Adipocyte (in vitro differentiated cells): Measurements from ENCODE around the gene SYNGR4.
"Not testable (repeated sequence)": the region's sequence is repeated elsewhere in the genome, so short reads cannot be mapped to it uniquely, and the experiment has no call there.

Experiments used
- DNase-seq: peaks from one replicate; pipeline ENCODE4 v3.0.0-alpha.2; 2015; ENCODE audit warnings: low read depth
- H3K27me3 ChIP-seq: replicated peaks from 2 replicates; pipeline ENCODE4 v1.7.0; 2013; ENCODE audit warnings: mild to moderate bottlenecking, low read length, moderate library complexity; ENCODE audit not compliant: control insufficient read depth, insufficient read depth
- H3K36me3 ChIP-seq: 2 replicates; pipeline ENCODE4 v1.7.0; 2013; ENCODE audit warnings: low read length, mild to moderate bottlenecking, moderate library complexity; ENCODE audit not compliant: control insufficient read depth, insufficient read depth, severe bottlenecking
- H3K4me1 ChIP-seq: 2 replicates; pipeline ENCODE4 v1.7.0; 2013; ENCODE audit warnings: mild to moderate bottlenecking, low read length, moderate library complexity; ENCODE audit not compliant: control insufficient read depth, insufficient read depth
- H3K4me3 ChIP-seq: 2 replicates; pipeline ENCODE4 v1.7.0; 2013; ENCODE audit warnings: mild to moderate bottlenecking, low read length, moderate library complexity
- H3K9ac ChIP-seq: 2 replicates; pipeline ENCODE4 v1.7.0; 2013; ENCODE audit warnings: mild to moderate bottlenecking, low read length, moderate library complexity
- H3K9me3 ChIP-seq: 2 replicates; pipeline ENCODE4 v1.7.0; 2013; ENCODE audit warnings: mild to moderate bottlenecking, low read length, moderate library complexity; ENCODE audit not compliant: control insufficient read depth

SYNGR4 gene

GRCh38 chr19:48378194-48378570 lies 14.0 kb downstream of the SYNGR4 start:
- H3K9ac ChIP-seq: no peak overlapping the region
- no peak for DNase-seq

GRCh38 chr19:48379058-48379457 lies 14.9 kb downstream of the SYNGR4 start:
- DNase-seq: no peak
- H3K9me3 ChIP-seq: no peaks in the 10 kb centered on the region
- no peak overlapping the region for H3K9ac ChIP-seq
- peaks cover 25% of the 10 kb centered on the region for H3K36me3 ChIP-seq
- H3K4me1 ChIP-seq: peaks cover 2% of the 10 kb centered on the region
- no peak overlapping the region for H3K4me3 ChIP-seq
- no peaks in the 10 kb centered on the region for H3K27me3 ChIP-seq

More at GRCh38 chr19:48378194-48378570, 14.0 kb downstream of the SYNGR4 start:
- Histone ChIP-seq H3K36me3 (peaks cover 17% of the 10 kb centered on the region), H3K27me3 (no peaks in the 10 kb centered on the region), H3K4me3 (no peak overlapping the region), H3K9me3 (no peaks in the 10 kb centered on the region), H3K4me1 (peaks cover 2% of the 10 kb centered on the region)

DNA sequence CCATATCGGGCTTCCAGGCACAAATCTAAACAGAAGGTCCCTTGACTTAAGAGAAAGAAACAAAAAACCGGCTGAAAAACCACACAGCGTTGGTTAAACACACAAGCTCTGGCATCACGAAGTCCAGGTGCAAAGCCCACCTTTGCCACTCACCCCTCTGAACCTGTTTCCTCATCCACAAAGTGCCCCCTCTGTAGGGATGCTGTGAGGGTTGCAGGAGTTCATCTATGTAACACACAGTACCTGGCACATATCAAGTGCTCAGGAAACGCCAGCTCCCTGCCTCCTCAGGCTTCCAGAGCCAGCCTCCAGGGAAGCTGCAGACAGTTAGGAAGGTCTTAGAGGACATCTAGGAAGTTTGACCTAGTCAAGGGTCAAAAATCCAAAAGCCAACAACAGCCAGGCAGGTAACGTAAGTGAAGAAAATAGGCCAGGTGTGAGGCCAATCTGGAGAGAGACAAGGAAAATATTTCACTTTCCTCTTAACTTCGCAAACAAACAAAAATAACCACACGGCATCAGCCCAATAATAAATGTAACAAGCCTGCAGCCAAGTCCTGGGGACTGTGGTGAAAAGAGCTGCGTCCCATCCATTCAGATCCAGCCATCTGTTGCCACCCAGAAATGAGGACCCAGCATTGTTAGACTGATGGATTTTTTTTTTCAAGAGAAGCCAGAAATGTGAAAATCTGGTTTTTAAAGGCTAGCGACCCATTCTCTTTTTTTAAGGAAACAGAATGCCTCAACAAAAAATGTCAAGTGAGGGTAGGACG lies 17.2 kb downstream of the SYNGR4 start:
- Histone ChIP-seq H3K9me3 (no peaks in the 10 kb centered on the region), H3K36me3 (peaks cover 48% of the 10 kb centered on the region)
- no peak for DNase-seq

DNA sequence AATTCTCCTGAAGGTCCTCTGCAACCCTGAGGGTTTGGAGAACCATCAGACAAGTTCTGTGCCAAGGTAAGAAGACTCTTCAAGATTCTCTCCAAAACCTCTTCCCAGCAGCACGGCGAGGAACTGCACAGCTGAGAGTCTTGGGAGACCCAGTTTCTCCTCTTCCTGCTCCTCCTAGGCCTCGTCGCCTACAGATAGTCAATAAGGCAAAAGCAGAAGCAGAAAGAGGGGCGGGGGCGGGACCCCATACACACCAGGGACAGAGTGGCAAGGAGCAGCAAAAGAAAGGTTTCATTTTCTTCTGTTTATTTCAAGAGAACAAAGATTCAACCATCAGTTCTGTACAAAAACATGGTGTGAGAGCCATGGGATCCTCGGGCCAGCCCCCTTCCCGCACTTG lies 18.1 kb downstream of the SYNGR4 start:
- no peak for DNase-seq
- Histone ChIP-seq H3K4me1 (peaks cover 2% of the 10 kb centered on the region), H3K4me3 (no peak overlapping the region), H3K36me3 (peaks cover 57% of the 10 kb centered on the region), H3K27me3 (no peaks in the 10 kb centered on the region), H3K9ac (no peak overlapping the region), H3K9me3 (no peaks in the 10 kb centered on the region)

More for the DNA sequence above, 17.2 kb downstream of the SYNGR4 start:
- Histone ChIP-seq H3K4me3 (no peak overlapping the region), H3K9ac (no peak overlapping the region), H3K27me3 (no peaks in the 10 kb centered on the region), H3K4me1 (peaks cover 2% of the 10 kb centered on the region)

- H3K27me3 ChIP-seq: no peaks in the 10 kb centered on the region
- H3K9me3 ChIP-seq: no peaks in the 10 kb centered on the region
- peaks cover 76% of the 10 kb centered on the region for H3K36me3 ChIP-seq
- no peak overlapping the region for H3K9ac ChIP-seq
- no peak overlapping the region for H3K4me3 ChIP-seq
- peaks cover 2% of the 10 kb centered on the region for H3K4me1 ChIP-seq
- DNase-seq: no peak
Observed at GRCh38 chr19:48385461-48386087, 21.4 kb downstream of the SYNGR4 start.

DNA sequence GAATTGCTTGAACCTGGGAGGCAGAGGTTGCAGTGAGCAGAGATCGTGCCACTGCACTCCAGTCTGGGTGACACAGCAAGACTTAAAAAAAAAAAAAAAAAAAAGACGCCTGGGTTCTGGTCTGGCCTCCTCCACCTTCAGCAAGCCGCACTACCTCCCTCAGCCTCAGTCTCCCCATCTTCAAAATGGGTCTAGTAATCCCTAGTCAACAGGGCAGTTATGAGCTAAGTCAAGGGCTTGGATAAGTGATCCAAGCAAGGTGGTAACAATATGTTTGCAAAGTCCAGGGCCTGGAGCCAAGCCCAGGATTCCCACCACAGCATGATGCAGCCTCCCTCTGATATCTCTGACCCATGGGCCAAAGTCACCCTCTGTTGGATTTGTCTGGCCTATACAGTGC lies 22.8 kb downstream of the SYNGR4 start:
- H3K9ac ChIP-seq: no peak overlapping the region
- H3K36me3 ChIP-seq: peaks cover 66% of the 10 kb centered on the region
- DNase-seq: no peak
- H3K9me3 ChIP-seq: no peaks in the 10 kb centered on the region
- H3K27me3 ChIP-seq: no peaks in the 10 kb centered on the region
- H3K4me3 ChIP-seq: no peak overlapping the region
- peaks cover 2% of the 10 kb centered on the region for H3K4me1 ChIP-seq

DNA sequence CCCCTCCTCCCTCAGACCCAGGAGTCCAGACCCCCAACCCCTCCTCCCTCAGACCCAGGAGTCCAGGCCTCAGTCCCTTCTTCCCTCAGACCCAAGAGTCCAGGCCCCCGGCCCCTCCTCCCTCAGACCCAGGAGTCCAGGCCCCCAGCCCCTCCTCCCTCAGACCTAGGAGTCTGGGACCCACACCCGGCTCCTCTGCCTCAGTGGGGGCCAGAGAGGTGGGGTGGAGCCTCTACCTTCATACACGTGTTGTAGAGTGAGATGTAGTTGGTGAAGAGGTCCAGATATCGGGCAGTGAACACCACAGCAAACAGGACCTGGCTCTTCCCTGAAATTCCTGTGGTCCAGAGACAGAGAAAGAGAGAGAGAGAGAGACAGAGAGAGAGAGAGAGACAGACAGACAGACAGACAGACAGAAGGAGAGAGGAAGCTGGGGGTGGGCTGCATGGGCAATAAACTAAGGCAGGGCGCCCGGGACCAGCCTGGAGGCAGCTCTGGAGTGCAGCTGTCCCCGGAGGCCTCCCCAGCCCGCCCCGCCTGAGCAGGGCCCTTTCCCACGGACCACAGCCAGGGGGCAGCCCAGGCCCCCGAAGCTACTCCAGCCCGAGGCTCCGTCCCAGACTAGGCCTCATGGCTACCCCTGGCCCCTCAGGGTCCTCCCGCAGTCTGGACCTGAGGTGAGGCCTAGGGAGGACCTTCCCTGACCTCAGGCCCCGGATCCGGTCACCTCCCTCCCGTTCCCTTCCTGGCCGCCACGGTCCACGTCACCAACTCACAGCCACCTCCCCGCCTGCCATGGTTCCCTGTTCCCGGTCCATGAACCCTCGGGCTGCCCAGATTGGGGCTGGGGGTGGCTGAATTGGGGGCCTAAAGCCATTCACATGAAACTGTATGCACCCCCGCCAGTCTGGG lies 26.3 kb downstream of the SYNGR4 start:
- Histone ChIP-seq H3K27me3 (peaks cover 4% of the 10 kb centered on the region), H3K9me3 (no peaks in the 10 kb centered on the region), H3K9ac (peak overlapping the region; percentile 99), H3K36me3 (peaks cover 37% of the 10 kb centered on the region), H3K4me3 (peak overlapping the region; percentile 98), H3K4me1 (peaks cover 6% of the 10 kb centered on the region)
- peak; percentile 91 for DNase-seq

DNA sequence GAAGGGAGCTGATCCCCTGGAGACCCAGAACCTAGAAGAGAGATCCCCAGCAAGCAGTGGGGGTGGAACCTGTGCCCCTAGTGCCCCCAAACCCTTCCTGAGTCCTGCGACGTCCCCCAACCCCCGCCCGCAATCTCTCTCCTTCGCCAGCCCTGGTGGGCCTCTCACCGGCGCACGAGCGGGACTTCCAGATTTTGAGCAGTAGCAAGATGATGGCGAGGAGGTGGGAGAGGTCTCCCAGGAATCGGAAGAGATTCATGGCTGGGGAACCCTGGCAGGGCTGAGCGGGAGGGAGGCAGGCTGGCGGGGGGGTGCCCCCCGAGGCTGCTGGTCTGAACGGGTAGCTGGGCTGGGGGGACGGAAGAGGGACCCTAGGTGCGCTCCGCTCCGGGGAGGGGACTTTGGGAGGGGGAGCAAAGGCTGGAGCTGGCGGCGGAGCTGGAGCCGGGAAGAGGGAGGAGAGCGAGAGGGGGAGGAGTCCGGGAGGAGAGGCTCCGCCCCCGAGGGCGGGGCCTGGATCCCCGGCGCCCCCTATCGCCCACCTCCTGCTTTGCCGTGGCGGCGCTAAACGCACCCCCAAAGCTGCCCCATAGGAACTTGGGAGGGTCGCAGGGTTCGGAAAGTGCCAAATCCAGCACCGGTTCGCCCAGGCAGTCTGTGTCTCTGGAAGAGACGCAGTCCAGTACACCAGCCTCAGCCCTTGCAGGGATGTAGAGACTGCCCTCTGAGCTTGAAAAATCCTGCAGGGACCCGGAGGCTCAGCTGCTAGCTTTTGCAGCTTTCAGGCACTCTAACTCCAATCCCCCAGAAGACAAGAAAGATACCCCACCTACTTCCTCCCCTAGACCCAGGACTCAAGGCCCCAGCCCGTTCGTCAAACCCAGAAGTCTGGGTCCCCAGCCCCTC lies 27.2 kb downstream of the SYNGR4 start, which contains the start of gene KDELR1:
TSS of gene KDELR1 (minus strand) at position 452 of the 906 bp plus-strand sequence. CDS start at position 259, 193 bp downstream.
- peaks cover 6% of the 10 kb centered on the region for H3K4me1 ChIP-seq
- H3K4me3 ChIP-seq: peak within 1 kb of the TSS; percentile 98
- H3K36me3 ChIP-seq: peaks cover 28% of the 10 kb centered on the region
- H3K27me3 ChIP-seq: peaks cover 4% of the 10 kb centered on the region
- H3K9ac ChIP-seq: peak within 1 kb of the TSS; percentile 99
- peak; percentile 91 for DNase-seq
- no peaks in the 10 kb centered on the region for H3K9me3 ChIP-seq

- H3K9ac ChIP-seq, H3K9me3 ChIP-seq, H3K4me1 ChIP-seq, H3K27me3 ChIP-seq, DNase-seq, H3K4me3 ChIP-seq: not testable (repeated sequence)
- H3K36me3 ChIP-seq: peaks cover 22% of the 10 kb centered on the region
Observed at GRCh38 chr19:48392006-48392344, 27.8 kb downstream of the SYNGR4 start.

- Histone ChIP-seq H3K4me3 (no peak overlapping the region), H3K27me3 (peaks cover 4% of the 10 kb centered on the region), H3K9ac (no peak overlapping the region), H3K4me1 (peaks cover 17% of the 10 kb centered on the region), H3K9me3 (no peaks in the 10 kb centered on the region), H3K36me3 (peaks cover 12% of the 10 kb centered on the region)
- no peak for DNase-seq
Observed at GRCh38 chr19:48392860-48393558, 28.8 kb downstream of the SYNGR4 start.
